GM19324 (cell line): Measurements from ENCODE around the gene BDP1.
A peak's percentile ranks its signal among the peaks of the same experiment; 100 is the strongest.
"Not testable (repeated sequence)": the region's sequence is repeated elsewhere in the genome, so short reads cannot be mapped to it uniquely, and the experiment has no call there.

ENCODE experiments used
- ATAC-seq: cut with Tn5 transposase; IDR thresholded peaks from one replicate; pipeline ENCODE4 v1.9.1; 2021; ENCODE audit warnings: mild to moderate bottlenecking, moderate library complexity; ENCODE audit not compliant: unreplicated experiment, low FRiP score

Gene BDP1

DNA sequence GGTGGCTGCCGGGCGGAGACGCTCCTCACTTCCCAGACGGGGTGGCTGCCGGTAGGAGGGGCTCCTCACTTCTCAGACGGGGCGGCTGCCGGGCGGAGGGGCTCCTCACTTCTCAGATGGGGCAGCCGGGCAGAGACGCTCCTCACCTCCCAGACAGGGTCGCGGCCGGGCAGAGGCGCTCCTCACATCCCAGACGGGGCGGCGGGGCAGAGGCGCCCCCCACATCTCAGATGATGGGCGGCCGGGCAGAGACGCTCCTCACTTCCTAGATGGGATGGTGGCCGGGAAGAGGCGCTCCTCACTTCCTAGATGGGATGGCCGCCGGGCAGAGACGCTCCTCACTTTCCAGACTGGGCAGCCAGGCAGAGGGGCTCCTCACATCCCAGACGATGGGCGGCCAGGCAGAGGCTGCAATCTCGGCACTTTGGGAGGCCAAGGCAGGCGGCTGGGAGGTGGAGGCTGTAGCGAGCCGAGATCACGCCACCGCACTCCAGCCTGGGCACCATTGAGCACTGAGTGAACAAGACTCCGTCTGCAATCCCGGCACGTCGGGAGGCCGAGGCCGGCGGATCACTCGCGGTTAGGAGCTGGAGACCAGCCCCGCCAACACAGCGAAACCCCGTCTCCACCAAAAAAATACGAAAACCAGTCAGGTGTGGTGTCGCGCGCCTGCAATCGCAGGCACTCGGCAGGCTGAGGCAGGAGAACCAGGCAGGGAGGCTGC, 96.7 kb downstream of the BDP1 start:
- ATAC-seq: not testable (repeated sequence)

DNA sequence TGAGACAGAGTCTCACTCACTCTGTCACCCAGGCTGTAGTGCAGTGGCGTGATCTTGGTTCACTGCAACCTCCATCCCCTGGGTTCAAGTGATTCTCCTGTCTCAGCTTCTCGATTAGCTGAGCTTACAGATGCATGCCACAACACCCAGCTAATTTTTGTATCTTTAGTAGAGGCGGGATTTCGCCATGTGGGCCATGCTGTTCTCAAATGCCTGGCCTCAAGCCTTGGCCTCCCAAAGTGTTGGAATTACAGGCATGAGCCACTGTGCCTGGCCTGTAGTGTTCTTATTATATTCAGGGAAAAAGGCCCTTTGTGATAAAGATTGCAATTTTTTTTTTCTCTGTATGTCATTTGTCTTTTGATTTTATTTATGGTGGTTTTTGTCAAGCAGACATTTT, 107.7 kb downstream of the BDP1 start:
- no peak for ATAC-seq

DNA sequence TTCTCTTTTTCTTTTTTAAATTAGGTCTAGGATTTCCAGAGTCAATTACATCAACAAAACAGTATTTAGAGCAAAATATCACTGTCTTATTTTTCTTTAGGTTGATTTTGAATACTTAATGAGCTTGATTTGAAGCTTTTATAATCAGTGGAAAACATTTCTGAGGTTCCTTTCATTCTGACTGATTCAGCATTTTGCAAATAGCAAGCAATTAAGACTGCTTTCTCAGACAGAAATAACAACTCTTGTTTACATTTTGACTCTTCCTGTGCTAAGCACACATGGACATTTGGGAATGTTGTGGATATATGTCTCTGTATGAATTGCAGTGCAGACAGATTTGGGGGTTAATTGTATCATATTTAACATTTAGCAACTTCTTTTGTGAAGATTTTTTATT, 109.4 kb downstream of the BDP1 start:
- ATAC-seq: no peak

DNA sequence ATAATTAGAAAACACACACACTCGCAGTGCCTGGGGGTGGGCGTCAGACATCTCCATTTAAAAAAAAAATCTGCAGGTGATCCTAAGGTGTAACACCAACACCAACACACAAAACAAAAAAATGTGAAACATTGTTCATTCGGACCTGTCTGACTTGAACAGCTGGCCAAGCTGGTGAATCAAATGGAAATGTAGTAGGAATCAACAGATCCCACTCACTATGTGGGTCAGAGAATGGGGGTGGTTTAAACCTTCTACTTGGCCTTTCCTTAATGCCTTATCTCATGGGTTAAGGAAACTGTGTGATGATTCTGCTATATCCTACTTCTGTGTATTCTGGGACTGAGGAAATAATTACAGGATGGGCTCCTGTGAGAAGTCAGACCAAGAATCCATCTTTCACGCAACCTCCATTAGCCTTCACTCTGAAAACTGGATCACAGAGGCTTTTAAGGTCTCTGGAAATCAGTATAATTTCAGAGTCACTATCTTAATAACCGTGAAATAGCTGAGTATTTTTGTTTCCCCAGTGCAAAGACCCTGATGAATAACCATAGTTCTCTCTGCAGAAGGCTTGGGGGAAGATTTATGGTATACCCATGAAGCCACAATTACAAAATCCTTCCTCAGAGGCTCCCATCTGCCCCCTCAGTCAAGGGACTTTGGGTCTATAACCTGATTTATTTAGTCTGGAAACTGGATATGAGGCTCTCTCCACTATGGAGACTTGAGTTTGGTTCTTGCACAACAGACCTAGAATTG, 114.5 kb downstream of the BDP1 start:
- ATAC-seq: no peak

DNA sequence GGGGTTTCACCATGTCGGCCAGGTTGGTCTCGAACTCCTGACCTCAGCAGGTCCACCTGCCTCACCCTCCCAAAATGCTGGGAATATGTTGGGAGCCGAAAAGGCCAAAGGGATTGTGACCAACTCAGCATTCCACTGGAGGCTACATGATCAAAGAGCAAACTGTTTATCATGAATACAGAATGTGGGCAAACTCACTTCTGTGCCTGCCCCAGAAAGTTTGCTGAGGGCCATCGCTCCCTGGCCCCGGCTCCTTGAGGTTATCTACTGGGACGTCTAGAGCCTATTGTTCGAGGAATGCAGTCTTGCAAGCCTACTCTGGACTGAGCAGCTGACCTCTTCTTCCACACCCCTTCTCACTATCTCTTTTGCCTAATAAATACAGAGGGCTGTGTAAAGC, 116.4 kb downstream of the BDP1 start:
- ATAC-seq: not testable (repeated sequence)

DNA sequence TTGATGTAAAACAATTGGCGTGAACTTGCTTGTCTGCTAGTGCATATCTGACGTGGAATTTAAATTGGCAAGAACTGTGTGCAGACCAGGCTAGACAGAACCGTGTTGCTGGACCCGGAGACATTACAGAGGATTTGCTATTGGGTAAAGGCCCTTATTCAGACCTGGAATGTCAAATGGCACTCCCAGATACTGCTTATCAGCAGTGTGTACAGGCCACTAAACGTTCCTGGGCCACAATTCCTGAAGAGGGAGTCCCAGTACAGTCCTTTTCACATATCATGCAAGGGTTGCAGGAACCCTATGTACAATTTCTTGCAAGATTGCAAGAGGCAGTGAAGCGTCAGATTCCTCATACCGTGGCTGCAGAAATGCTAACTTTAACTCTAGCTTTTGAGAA, 118.1 kb downstream of the BDP1 start:
- no peak for ATAC-seq

DNA sequence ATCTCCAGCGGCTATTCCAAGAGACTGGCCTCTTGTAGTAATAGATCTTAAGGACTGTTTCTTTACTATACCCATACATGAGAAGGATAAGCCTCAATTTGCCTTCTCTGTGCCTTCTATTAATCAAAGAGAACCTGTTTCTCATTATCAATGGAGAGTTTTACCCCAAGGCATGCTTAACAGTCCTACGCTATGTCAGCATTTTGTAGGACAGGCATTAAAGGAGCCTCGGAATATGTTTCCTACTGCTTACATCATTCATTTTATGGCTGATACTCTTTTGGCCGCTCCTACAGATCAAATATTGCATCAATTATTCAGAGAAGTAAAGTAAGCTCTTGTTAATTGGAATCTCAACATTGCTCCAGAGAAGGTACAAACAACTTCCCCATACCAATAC, 120.1 kb downstream of the BDP1 start:
- not testable (repeated sequence) for ATAC-seq

DNA sequence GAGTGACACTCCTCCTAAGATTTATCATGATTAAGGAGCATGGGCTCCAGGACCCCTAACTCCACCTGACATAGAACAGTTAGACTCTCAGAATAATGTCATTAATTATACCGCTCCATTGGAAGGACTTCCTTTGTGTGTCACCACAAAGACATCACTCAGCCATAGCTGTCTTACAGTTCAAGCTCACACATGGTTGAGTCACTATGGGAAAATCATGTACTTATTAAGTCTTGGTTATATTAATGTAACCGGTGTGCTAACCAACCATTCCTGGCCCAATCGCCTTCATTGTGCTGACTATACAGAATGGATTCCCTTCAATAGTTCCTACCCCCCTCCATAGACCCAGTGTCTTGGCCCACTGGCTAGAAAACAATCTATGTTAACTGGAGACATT, 120.8 kb downstream of the BDP1 start:
- no peak for ATAC-seq

DNA sequence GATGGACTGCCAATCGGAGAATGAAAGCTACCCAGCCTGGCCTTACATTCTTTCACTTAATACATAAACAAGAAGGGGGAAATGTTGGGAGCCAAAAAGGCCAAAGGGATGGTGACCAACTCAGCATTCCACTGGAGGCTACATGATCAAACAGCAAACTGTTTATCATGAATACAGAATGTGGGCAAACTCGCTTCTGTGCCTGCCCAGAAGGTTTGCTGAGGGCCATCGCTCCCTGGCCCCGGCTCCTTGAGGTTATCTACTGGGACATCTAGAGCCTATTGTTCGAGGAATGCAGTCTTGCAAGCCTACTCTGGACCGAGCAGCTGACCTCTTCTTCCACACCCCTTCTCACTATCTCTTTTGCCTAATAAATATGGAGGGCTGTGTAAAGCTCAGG, 122.4 kb downstream of the BDP1 start:
- not testable (repeated sequence) for ATAC-seq

DNA sequence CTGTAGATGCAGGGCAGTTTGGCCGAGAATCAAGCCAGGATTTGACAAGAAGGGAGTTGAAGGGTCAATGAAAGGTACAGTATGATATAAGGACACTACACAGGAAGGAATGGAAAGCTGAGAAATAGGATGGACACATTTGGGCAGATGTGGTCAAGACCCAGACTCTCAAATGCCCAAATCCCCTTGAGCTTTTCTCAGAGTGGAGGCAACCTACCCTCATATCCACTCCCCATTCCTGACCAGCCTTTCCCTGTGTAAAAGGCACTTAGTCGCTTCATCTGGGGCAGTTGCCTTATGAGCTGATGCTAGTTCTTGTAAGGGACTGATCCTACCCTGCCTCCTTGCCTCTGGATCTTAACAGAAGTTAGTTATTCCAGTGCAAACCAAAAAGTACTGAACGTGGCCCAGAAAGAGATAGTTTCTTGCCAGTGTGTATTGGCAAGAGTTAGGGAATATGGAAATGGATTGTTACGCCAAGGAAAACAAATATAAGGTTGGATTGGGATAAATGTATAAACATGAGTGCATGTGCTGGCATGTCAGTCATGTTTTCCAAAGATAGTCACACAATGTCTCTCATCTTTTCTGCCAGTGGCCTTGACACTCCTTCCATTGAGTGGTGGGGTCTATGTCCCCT, 127.6 kb downstream of the BDP1 start:
- ATAC-seq: no peak

DNA sequence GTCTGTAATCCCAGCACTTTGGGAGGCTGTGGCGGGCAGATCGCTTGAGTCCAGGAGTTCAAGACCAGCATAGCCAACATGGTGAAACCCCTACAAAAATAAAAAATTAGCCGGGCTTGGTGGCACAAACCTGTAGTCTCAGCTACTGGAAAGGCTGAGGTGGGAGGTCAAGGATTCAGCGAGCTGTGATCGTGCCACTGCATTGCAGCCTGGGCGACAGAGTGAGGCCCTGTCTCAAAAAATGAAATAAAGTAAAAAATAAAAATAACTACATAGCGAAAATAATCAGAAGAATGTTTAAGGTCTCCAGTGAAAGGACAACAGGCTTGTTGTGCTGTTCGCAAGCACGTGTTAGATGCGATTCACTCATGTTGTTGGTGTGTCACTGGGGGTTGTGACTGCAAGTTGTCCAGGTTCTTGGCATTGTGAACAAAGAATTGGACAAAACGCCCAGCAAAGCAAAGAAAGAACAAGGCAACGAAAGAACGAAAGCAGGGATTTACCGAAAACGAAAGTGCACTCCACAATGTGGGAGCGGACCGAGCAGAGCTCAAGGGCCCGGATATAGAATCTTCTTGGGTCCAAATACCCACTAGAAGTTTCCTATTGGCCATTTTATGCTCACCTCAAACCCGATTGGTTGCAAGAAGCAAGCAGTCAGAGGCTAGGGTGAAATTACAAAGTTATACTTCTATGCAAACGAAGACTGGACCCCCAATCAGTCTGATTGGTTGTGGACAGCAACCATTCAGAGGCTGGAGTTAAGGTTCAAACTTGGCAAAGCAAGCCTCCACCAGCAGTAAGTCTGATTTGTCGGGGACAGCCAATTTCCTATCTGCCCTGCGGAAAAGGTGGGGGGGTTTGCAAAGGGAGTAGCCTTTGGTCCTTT, 130.8 kb downstream of the BDP1 start:
- no peak for ATAC-seq

DNA sequence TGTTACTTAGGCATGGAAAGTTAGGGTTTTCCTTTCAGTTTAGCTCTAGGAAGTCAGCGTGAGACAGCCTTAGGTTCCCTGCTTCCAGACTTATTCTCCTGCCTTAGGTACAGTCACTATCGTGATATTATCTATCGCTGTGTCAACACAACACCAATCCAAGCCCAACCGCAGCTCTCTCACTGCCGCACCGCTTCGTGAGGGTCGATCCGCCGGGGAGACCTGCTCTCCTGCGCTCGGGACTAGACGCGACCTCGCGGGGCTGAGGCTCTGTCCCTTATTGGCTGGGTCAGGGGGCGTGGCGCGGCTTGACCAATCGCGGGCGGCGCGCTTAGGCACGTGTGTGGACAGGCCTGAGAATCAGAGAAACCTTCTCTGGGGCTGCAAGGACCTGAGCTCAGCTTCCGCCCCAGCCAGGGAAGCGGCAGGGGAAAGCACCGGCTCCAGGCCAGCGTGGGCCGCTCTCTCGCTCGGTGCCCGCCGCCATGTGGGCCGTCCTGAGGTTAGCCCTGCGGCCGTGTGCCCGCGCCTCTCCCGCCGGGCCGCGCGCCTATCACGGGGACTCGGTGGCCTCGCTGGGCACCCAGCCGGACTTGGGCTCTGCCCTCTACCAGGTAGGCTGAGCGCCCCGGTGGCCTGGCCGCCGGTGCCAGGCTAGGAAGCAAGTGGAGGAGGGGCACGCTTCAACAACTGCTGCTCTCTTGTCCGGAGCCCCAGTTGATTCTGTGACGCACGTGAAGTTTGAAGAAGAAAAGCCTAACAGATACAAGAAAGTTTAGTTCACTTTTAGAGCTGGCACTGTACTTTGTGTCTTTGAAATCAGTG, 131.7 kb downstream of the BDP1 start, which contains the start of gene MCCC2:
Gene MCCC2 (plus strand): TSS at position 400 of the 825 bp plus-strand sequence. CDS start 86 bp downstream, at position 486.
- ATAC-seq: peak; percentile 99

DNA sequence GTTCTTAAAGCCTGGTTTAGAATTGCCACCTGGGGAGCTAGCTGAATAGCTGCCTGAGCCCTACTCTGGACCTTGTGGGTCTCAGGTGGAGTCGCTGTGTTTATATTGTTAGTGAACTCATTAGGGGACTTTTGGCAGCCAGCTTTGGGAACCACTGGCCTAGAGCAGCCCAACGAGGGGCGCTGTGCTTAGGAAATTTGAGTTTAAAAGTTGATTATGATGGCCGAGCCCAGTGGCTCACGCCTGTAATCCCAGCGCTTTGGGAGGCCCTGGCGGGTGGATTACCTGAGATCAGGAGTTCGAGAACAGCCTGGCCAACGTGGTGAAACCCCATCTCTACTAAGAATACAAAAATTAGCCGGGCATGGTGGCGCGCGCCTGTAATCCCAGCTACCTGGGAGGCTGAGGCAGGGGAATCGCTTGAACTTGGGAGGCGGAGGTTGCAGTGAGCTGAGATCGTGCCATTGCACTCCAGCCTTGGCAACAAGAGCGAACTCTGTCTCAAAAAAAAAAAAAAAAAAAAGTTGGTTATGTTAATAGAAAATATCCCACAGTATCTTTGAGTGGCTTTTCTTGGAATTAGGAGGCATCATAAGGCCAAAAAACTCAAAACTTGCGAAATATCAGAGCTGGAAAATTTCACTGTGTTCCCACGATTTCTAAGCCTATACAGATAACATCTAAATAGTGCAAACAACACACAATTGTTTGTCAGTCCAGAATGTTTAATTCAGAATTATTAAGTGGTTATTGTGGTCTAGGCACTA, 132.5 kb downstream of the BDP1 start:
- peak; percentile 8 for ATAC-seq

DNA sequence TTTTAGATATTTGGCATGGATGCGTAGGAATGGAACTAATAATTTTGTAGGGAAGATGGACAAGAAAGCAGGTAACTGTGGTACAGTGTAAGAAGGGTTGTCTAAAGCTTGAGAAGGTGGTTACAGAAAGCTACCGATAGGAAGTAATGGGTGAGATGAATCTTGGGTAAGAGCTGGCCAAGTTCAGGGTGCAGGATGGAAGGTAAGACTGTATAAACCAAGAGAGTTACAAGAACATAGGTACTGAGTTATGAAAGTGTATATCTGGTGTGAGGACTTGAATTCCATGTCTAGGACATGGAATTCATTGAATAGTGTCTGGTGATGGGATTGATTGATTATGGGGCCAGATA, 133.1 kb downstream of the BDP1 start:
- ATAC-seq: no peak

DNA sequence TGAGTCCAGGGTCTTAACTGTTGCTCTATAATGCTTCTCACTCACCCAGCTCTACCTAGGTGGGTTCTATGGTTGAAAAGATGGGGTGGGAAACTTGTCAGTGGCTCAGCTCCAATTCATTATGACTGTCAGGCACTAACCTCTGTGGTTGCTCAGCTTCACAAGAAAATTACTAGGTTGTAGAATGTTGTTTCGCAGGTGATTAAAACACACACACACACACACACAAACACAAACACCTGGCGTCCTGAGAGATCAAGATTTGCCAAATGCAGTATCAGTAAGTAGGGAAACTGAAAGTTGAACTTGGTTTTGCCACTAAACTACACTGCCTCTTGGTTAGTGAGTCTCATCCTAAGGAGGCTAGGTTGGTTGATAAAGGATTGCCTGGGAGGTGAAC, 134.5 kb downstream of the BDP1 start:
- no peak for ATAC-seq

DNA sequence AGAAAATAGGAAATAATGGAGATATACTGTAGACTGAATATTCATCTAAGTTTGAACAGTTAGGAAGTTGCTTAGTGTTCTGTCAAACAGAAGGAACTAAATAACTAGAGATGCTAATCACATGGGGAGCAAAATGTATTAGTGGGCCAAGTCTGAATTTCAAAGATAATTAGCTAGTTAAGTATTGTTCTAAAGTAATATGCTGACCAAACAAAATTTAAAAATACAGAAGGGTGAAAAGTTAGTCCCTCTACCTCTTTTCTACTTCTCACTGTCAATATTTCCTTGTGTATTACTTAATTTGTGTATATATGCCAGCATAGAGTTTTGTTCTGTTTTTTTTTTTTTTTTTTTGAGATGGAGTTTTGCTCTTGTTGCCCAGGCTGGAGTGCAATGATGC, 135.6 kb downstream of the BDP1 start:
- no peak for ATAC-seq

DNA sequence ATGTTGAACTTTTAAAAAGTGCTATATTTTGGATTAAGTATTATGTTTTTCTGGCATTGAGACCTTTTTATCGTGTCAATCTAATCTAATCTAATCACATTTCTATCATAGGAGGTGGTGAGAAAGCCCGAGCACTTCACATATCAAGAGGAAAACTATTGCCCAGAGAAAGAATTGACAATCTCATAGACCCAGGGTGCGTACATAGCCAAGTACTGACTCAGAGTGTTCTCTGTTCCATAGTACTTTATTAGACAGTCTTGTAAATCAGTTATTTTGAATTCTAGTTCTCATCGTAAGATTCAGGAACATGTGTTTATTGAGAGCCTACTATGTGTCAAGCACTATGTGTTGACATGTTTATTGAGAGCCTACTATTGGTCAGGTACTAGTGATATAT, 140.7 kb downstream of the BDP1 start:
- no peak for ATAC-seq

DNA sequence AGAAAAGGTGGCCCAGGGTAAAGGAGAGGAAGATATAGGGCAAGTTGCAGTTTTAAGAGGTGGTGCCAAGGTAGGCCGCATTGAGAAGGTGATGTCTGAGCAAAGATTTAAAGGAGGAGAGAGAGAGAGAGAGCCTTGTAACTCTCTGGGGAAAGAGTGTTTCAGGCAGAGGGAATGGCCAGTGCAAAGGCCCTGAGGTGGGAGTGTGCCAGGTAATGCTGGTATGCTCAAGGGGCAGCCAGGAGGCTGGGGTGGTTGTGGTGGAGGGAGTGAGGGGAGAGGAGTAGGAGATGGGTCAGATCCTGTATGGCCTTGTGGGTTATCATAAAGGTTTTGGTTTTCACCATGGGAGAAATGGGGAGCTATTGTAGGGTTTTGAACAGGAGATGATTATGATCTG, 141.6 kb downstream of the BDP1 start:
- no peak for ATAC-seq

DNA sequence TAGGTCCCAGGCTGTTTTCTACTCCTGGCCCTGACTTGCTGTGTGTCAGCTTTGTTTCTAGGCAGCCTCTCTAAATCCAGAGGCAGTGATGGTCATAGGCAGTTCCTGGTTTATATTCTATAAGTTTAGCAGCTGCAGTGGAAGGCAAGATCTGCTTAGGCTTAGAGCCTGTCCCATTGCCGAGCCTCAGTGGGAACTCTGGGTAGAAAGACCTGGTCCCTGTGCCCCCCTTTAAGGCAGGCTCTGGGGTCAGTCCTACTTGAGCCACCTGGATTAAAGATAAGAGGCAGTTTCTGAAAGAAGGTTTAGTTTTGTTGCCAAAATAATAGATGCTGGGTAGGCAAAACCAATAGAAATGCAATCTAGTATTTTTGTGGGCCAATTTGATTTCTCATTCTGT, 145.3 kb downstream of the BDP1 start:
- ATAC-seq: no peak
